SK-N-MC (cell line): ENCODE data around the gene ELOVL3.

Experiments used
- EZH2 ChIP-seq: fragments of 200-600 bp; sonication (generic); IDR thresholded peaks from one replicate; pipeline ENCODE4 v1.6.1; 2017; ENCODE audit warnings: antibody characterized with exemption
- POLR2AphosphoS5 ChIP-seq: IDR thresholded peaks from 2 replicates; pipeline ENCODE4 v1.6.1; 2012; ENCODE audit warnings: mild to moderate bottlenecking, low read depth, low read length, borderline replicate concordance

GRCh38 chr10:102254426-102254825, 28.3 kb downstream of the ELOVL3 start:
- TF ChIP-seq EZH2 (no peak), POLR2AphosphoS5 (no peak)
